K562 (cell line): Measurements from ENCODE around the gene ADARB2. TPM values are rescaled to one million over a fixed set of nuclear protein-coding genes. Genes with fewer than 3 reads are reported as not detected.

Experiments
- ATAC-seq: fragments of 200-7000 bp; cut with Tn5 transposase; 3 replicates; pipeline ENCODE4 v1.9.1; 2020; ENCODE audit warnings: moderate library complexity
- BruUV-seq: library from RNA; stranded (reverse); fragments of 400-500 nt; replicated peaks from 2 replicates; lab custom pipeline; 2021; lab: Mats Ljungman, UMichigan
- CTCF ChIA-PET: fragments of 300-600 bp; formaldehyde crosslinking; extraction: SDS; loops from one replicate; lab custom pipeline; 2021; ENCODE audit warnings: low intra/inter-chr PET ratio; lab: Yijun Ruan, JAX
- POLR2A ChIA-PET: fragments of 300-600, 350-650 bp; sonication (Branson Sonifier 250); formaldehyde crosslinking; extraction: SDS; loops from one replicate; lab custom pipeline; 2021; ENCODE audit warnings: antibody characterized with exemption, inconsistent platforms; lab: Yijun Ruan, JAX
- DNase-seq, 4 experiments: peaks; one replicate each; pipeline versions ENCODE4 v3.0.0 to v3.0.0-alpha.2; 2011 to 2018; ENCODE audit warnings: low spot score in 3 of 4, mixed read lengths in 3 of 4; ENCODE audit errors: extremely low read depth in 1 of 4
- FAIRE-seq: peaks from 2 replicates; lab custom pipeline; 2011; peaks lifted over from hg19 to GRCh38; lab: Jason Lieb, UNC
- H2AFZ ChIP-seq: 2 replicates; pipeline ENCODE4 v1.6.0; 2011; ENCODE audit warnings: low read depth, low read length, control low read depth, inconsistent platforms
- H3K27ac ChIP-seq: fragments of 200-600 bp; 3 replicates; pipeline ENCODE4 v1.8.0; 2011; ENCODE audit warnings: low read depth, mild to moderate bottlenecking, control low read depth, inconsistent platforms, low read length, moderate library complexity, mixed read lengths; ENCODE audit errors: extremely low read depth
- H3K27me3 ChIP-seq, 2 experiments: fragments of 300-600 bp in 1 of 2; 2 replicates in 1 of 2; 3 replicates in 1 of 2; pipeline versions ENCODE4 v1.6.0 to v1.8.0; 2011; ENCODE audit warnings: inconsistent platforms in 2 of 2, low read length in 2 of 2, mild to moderate bottlenecking in 1 of 2, mixed read lengths in 1 of 2, moderate library complexity in 1 of 2; ENCODE audit not compliant: control insufficient read depth in 2 of 2, insufficient read depth in 2 of 2
- H3K36me3 ChIP-seq: fragments of 300-600 bp; 3 replicates; pipeline ENCODE4 v1.8.0; 2011; ENCODE audit warnings: mild to moderate bottlenecking, low read length, inconsistent platforms; ENCODE audit not compliant: control insufficient read depth, insufficient read depth
- H3K4me1 ChIP-seq, 2 experiments: fragments of 200-600 bp in 1 of 2; replicated peaks in 1 of 2; 2 replicates in 1 of 2; 3 replicates in 1 of 2; pipeline versions ENCODE4 v1.5.1 to v1.8.0; 2011; ENCODE audit warnings: inconsistent platforms in 2 of 2, low read length in 2 of 2, mild to moderate bottlenecking in 1 of 2, mixed read lengths in 1 of 2, moderate library complexity in 1 of 2; ENCODE audit not compliant: control insufficient read depth in 2 of 2, insufficient read depth in 2 of 2
- H3K4me2 ChIP-seq: 2 replicates; pipeline ENCODE4 v1.6.1; 2011; ENCODE audit warnings: low read length, control low read depth, inconsistent platforms, mixed read lengths; ENCODE audit not compliant: insufficient read depth
- H3K4me3 ChIP-seq: fragments of 200-600 bp; sonication (generic), shearing (Covaris generic); 2 replicates; pipeline ENCODE4 v1.5.1; 2016; ENCODE audit warnings: control low read depth, inconsistent platforms
- H3K79me2 ChIP-seq: fragments of 200-600 bp; 3 replicates; pipeline ENCODE4 v1.8.0; 2011; ENCODE audit warnings: low read length, inconsistent platforms; ENCODE audit not compliant: control insufficient read depth, insufficient read depth
- H3K9ac ChIP-seq, 2 experiments: 2 replicates each; pipeline versions ENCODE4 v1.6.0 to v1.6.1; 2011; ENCODE audit warnings: low read depth in 2 of 2, low read length in 2 of 2, control low read depth in 1 of 2, inconsistent platforms in 1 of 2, mild to moderate bottlenecking in 1 of 2, mixed read lengths in 1 of 2; ENCODE audit not compliant: insufficient read depth in 1 of 2
- H3K9me1 ChIP-seq: one replicate; pipeline ENCODE4 v1.6.0; 2011; ENCODE audit warnings: inconsistent platforms, mild to moderate bottlenecking, low read length, moderate library complexity; ENCODE audit not compliant: control insufficient read depth, insufficient read depth
- H3K9me3 ChIP-seq: replicated peaks from 2 replicates; pipeline ENCODE4 v1.5.1; 2011; ENCODE audit warnings: low read depth, low read length, inconsistent platforms; ENCODE audit not compliant: control insufficient read depth, insufficient read depth
- H4K20me1 ChIP-seq: replicated peaks from 2 replicates; pipeline ENCODE4 v1.6.1; 2011; ENCODE audit warnings: low read length, inconsistent platforms, mixed read lengths; ENCODE audit not compliant: control insufficient read depth, insufficient read depth
- BCLAF1 ChIP-seq, 2 experiments: fragments of 450-650 bp in 1 of 2; IDR thresholded peaks; 2 replicates each; pipeline ENCODE4 v1.6.1; 2011 to 2017; ENCODE audit warnings: low read depth in 2 of 2, antibody characterized with exemption in 1 of 2, borderline replicate concordance in 1 of 2, low read length in 1 of 2, mild to moderate bottlenecking in 1 of 2, mixed read lengths in 1 of 2; ENCODE audit not compliant: control insufficient read depth in 1 of 2
- FOS ChIP-seq: IDR thresholded peaks from 3 replicates; pipeline ENCODE4 v1.6.1; 2011; ENCODE audit not compliant: insufficient read length; ENCODE audit errors: extremely low read depth
- HNRNPK ChIP-seq: fragments of 200-400 bp; formaldehyde crosslinking; IDR thresholded peaks from one replicate; pipeline ENCODE4 v1.6.1; 2018; ENCODE audit warnings: mild to moderate bottlenecking, low read depth, low read length; ENCODE audit not compliant: poor library complexity, severe bottlenecking
- MCM3 ChIP-seq: fragments of 450-650 bp; IDR thresholded peaks from 2 replicates; pipeline ENCODE4 v1.6.1; 2016
- MECOM ChIP-seq: fragments of 250-450 bp; sonication (Bioruptor Pico); IDR thresholded peaks from 2 replicates; pipeline ENCODE4 v1.8.0; 2022; ENCODE audit warnings: inconsistent platforms
- RERE ChIP-seq: sonication (generic); formaldehyde crosslinking; IDR thresholded peaks from 2 replicates; pipeline ENCODE4 v1.8.0; 2023; ENCODE audit warnings: missing genetic modification reagents, mild to moderate bottlenecking, borderline replicate concordance
- XRCC5 ChIP-seq: fragments of 200-400 bp; formaldehyde crosslinking; IDR thresholded peaks from 2 replicates; pipeline ENCODE4 v1.6.1; 2017; ENCODE audit warnings: low read depth, mild to moderate bottlenecking, low read length
- ZBTB7A ChIP-seq: IDR thresholded peaks from 2 replicates; pipeline ENCODE4 v1.6.1; 2011; ENCODE audit warnings: low read depth, mild to moderate bottlenecking, low read length, moderate library complexity, borderline replicate concordance; ENCODE audit not compliant: control insufficient read depth
- ZNF589 ChIP-seq: fragments of 200-800 bp; sonication (Bioruptor generic); IDR thresholded peaks from 2 replicates; pipeline ENCODE4 v1.6.1; 2016; ENCODE audit warnings: low read depth, missing genetic modification characterization, missing compliant biosample characterization
- ZNF668 ChIP-seq: fragments of 250-450 bp; sonication (Bioruptor Pico); IDR thresholded peaks from 2 replicates; pipeline ENCODE4 v1.8.0; 2022; ENCODE audit warnings: mild to moderate bottlenecking, inconsistent platforms
- ZNF695 ChIP-seq: fragments of 450-650 bp; formaldehyde crosslinking; IDR thresholded peaks from 2 replicates; pipeline ENCODE4 v1.4.0; 2020; ENCODE audit warnings: mild to moderate bottlenecking, moderate library complexity
- WGBS: fragments of 100-300 bp; shearing (Covaris generic); methylation state at CpG from one replicate; pipeline ENCODE4 v1.1.6; 2016; ENCODE audit warnings: low coverage, mixed read lengths; ENCODE audit not compliant: insufficient coverage; ENCODE audit errors: missing lambda C conversion rate; 5-methylcytosine and 5-hydroxymethylcytosine counted together
- in situ Hi-C: fragments of 300-500 bp; cut with MboI; formaldehyde crosslinking; loops from 4 replicates; pipeline ENCODE4 v1.15.0; 2018; ENCODE audit warnings: inconsistent platforms, mixed read lengths
- intact Hi-C: fragments of 100-400 bp; cut with micrococcal nuclease; formaldehyde crosslinking; loops from 2 replicates; pipeline ENCODE4 v1.14.2; 2022
- polyA plus RNA-seq, 8 experiments: library from polyadenylated mRNA; depleted of rRNA in 4 of 8; stranded (reverse) in 5 of 8; unstranded in 3 of 8; fragments of >200 nt; fragmentation: Nextera tagmentation in 2 of 8; fragmentation: Illumina TruSeq in 1 of 8; extraction: Ambion mirVana in 2 of 8; extraction: Trizol in 1 of 8; gene quantifications; 2 replicates each; pipeline versions ENCODE4 v1.2.1 to v1.2.3, GENCODE V29; 2011 to 2014; ENCODE audit warnings: inconsistent platforms in 1 of 8, missing spikeins in 1 of 8
- total RNA-seq, 7 experiments: library from RNA; depleted of rRNA in 6 of 7; stranded (reverse); fragments of >200 nt in 6 of 7; fragmentation: Illumina TruSeq in 2 of 7; extraction: Trizol in 2 of 7; gene quantifications; 2 replicates each; pipeline versions ENCODE4 v1.2.1 to v1.2.3, GENCODE V29; 2011 to 2021; ENCODE audit warnings: low replicate concordance in 1 of 7
- TF ChIP-seq, protein P1 (sequence below): fragments of 450-650 bp; formaldehyde crosslinking; IDR thresholded peaks from 2 replicates; pipeline ENCODE4 v1.4.0; 2020; ENCODE audit warnings: mild to moderate bottlenecking, mixed read lengths

ADARB2 gene
- total and polyA plus RNA-seq, 9 of the 15 experiments (the other 6 are each of a cell fraction or from before 2014, with no cell fraction given): not detected

DNA sequence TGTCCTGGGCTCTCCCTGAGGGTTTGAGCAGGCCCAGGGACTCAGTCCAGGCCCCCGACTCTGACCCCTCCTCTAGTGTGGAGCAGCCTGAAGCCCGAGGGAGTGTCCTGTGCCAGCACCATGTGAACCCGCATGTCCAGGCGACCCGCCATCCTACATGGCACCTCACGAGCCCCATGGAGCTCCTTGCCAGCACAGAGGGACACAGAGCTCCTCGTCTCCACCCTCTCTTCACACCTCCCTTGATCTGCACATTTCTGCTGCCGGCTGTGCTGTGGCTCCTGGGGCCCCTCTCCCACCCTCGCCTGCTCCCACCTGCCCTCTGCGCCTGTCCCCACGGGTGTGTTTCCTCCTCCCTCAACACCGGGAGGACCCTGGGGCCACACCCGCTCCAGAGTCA lies 103.5 kb downstream of the ADARB2 start:
- intact Hi-C loops: no loop called here
- ATAC-seq: no peak
- H3K79me2 ChIP-seq: no peaks in the 10 kb centered on the region
- TF ChIP-seq ZNF668 (CRISPR knock-in tag) (no peak), ZNF589 (no peak), BCLAF1 (IDR thresholded peaks at IDR 0.05; ENCODE audit: borderline replicate concordance in 1 of 2, control insufficient read depth in 1 of 2, low read depth in 2 of 2, low read length in 1 of 2) (no peak), HNRNPK (no peak), RERE (CRISPR knock-in tag) (no peak), MCM3 (no peak), XRCC5 (no peak), FOS (no peak), ZNF695 (CRISPR knock-in tag) (no peak), ZBTB7A (no peak), MECOM (CRISPR knock-in tag) (no peak)
- TF ChIP-seq, protein P1, sequence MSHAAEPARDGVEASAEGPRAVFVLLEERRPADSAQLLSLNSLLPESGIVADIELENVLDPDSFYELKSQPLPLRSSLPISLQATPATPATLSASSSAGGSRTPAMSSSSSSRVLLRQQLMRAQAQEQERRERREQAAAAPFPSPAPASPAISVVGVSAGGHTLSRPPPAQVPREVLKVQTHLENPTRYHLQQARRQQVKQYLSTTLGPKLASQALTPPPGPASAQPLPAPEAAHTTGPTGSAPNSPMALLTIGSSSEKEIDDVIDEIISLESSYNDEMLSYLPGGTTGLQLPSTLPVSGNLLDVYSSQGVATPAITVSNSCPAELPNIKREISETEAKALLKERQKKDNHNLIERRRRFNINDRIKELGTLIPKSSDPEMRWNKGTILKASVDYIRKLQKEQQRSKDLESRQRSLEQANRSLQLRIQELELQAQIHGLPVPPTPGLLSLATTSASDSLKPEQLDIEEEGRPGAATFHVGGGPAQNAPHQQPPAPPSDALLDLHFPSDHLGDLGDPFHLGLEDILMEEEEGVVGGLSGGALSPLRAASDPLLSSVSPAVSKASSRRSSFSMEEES (CRISPR knock-in tag): no peak

More for the DNA sequence above, 103.5 kb downstream of the ADARB2 start:
- no peak overlapping the region for H3K4me2 ChIP-seq
- no TSS peak for BruUV-seq
- H3K4me3 ChIP-seq: no peak overlapping the region
- H3K4me1 ChIP-seq: no peaks in the 10 kb centered on the region
- POLR2A ChIA-PET: no interaction called here
- no peaks in the 10 kb centered on the region for H3K9me1 ChIP-seq
- peaks cover 2 to 27% of the 10 kb centered on the region in 2 experiments; a peak in 4 of 5 replicates for H3K27me3 ChIP-seq
- DNase-seq (no peak), FAIRE-seq (no peak)
- H4K20me1 ChIP-seq: peaks cover under 1% of the 10 kb centered on the region; the same call in 1 of the 2 replicates
- no peak overlapping the region for H3K27ac ChIP-seq
- in situ Hi-C loops: no loop called here
- WGBS: 2% methylated on average over 10 of the region's 13 CpGs
- CTCF ChIA-PET: no interaction called here
- no peaks in the 10 kb centered on the region for H3K9me3 ChIP-seq
- no peak overlapping the region for H3K9ac ChIP-seq
- H2AFZ ChIP-seq: no peak overlapping the region
- no peaks in the 10 kb centered on the region for H3K36me3 ChIP-seq
